Small intestine (tissue), 7 donors: ENCODE data around the gene IGSF3. TPM values are rescaled to one million over a fixed set of nuclear protein-coding genes. Genes with fewer than 3 reads are reported as not detected.

Experiments used
- DNase-seq, 2 donors: peaks; one replicate each; pipeline versions ENCODE4 v3.0.0 to v3.0.0-alpha.2; 2013
- FAIRE-seq: peaks from 2 replicates; lab custom pipeline; 2012; peaks lifted over from hg19 to GRCh38; lab: Jason Lieb, UNC
- H3K27ac ChIP-seq, 3 donors: one replicate each; pipeline ENCODE4 v1.5.1; 2013; ENCODE audit warnings: low read length in 2 of 3, mild to moderate bottlenecking in 2 of 3, control low read depth in 1 of 3, inconsistent platforms in 1 of 3, low read depth in 1 of 3, moderate library complexity in 1 of 3
- H3K27me3 ChIP-seq, 3 donors: one replicate each; pipeline ENCODE4 v1.6.1; 2013; ENCODE audit warnings: low read length in 3 of 3, inconsistent platforms in 1 of 3; ENCODE audit not compliant: control insufficient read depth in 3 of 3, insufficient read depth in 3 of 3
- H3K36me3 ChIP-seq, 3 donors: one replicate each; pipeline ENCODE4 v1.6.1; 2013; ENCODE audit warnings: low read length in 3 of 3, inconsistent platforms in 1 of 3, low read depth in 1 of 3, mild to moderate bottlenecking in 1 of 3, moderate library complexity in 1 of 3; ENCODE audit not compliant: control insufficient read depth in 3 of 3, insufficient read depth in 2 of 3
- H3K4me1 ChIP-seq, 3 donors: one replicate each; pipeline ENCODE4 v1.6.1; 2013; ENCODE audit warnings: low read length in 2 of 3, inconsistent platforms in 1 of 3, low read depth in 1 of 3, mild to moderate bottlenecking in 1 of 3, moderate library complexity in 1 of 3; ENCODE audit not compliant: control insufficient read depth in 3 of 3, insufficient read depth in 2 of 3
- H3K4me3 ChIP-seq, 3 donors: one replicate each; pipeline ENCODE4 v1.5.1; 2013; ENCODE audit warnings: low read length in 3 of 3, control low read depth in 1 of 3, inconsistent platforms in 1 of 3, low read depth in 1 of 3, mild to moderate bottlenecking in 1 of 3, moderate library complexity in 1 of 3
- H3K9me3 ChIP-seq, 2 donors: one replicate each; pipeline ENCODE4 v1.6.1; 2013; ENCODE audit warnings: low read depth in 1 of 2, low read length in 1 of 2; ENCODE audit not compliant: control insufficient read depth in 2 of 2, insufficient read depth in 1 of 2
- WGBS, 3 donors: extraction: QIAGEN DNeasy Blood & Tissue Kit; methylation state at CpG; one replicate each; pipeline ENCODE4 v1.1.7; 2013; 5-methylcytosine and 5-hydroxymethylcytosine counted together
- polyA plus RNA-seq, 4 donors: library from polyadenylated mRNA; stranded (reverse) in 3 of 4; unstranded in 1 of 4; fragments of 200-250 nt in 3 of 4; fragments of 120-200 nt in 1 of 4; gene quantifications; one replicate each; pipeline versions ENCODE4 v1.2.1 to v1.2.3, GENCODE V29; 2013
- donor health status: healthy with polysubstance abuse.
- donor health status: control.
- donor health status: control.
- donor health status: Bipolar disorder and iron deficiency.
- donor health status: healthy.

The IGSF3 gene
- polyA plus RNA-seq, 4 donors = 5.4 to 44.8 (median 7.0) TPM

DNA sequence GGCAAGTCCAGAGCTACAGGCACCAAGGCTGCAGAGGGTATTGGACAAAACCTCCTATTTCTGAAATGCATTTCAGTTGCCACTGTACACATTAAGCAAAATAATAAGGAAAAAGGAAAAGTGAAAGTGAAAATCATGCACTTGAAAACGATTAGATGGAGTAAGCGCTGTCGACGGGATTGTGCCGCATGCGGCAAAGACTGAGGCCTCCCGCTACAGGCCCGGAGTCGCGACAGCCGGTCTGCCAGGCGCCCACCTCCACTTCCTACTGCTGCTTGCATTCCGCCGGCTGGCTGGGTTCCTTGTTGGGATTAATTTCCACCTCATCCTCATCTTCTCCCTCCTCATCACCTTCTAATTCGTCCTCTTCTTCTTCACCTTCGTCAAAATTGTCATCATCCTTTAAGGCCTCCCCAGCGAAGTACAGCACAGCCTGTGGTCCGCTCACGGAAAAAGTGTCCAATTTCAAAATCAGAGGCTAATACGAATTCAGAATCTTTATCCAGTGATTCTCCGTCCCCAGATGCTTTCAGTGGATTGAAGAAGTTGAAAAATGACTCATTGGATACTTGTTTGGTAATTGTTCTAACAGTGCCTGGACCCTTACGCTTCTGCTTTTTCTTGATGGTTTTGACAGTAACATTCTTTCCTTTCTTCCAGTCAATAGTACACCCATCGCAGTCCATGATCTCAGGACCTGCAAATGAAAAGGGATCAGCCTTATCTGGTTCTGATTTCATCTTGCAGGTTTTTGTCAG is 134.7 kb downstream of the IGSF3 start:
- Histone ChIP-seq H3K4me1 (peaks cover 0 to 2% (median 0%) of the 10 kb centered on the region in 3 donors), H3K27me3 (no peaks in the 10 kb centered on the region), H3K9me3 (no peaks in the 10 kb centered on the region), H3K27ac (no peak overlapping the region), H3K4me3 (no peak overlapping the region), H3K36me3 (peaks cover 2 to 25% (median 11%) of the 10 kb centered on the region in 3 donors)
- FAIRE-seq (no peak), DNase-seq (no peak)
- WGBS, 3 donors = 95 to 96% (median 96%) methylated on average over 23 of the region's 23 CpGs

DNA sequence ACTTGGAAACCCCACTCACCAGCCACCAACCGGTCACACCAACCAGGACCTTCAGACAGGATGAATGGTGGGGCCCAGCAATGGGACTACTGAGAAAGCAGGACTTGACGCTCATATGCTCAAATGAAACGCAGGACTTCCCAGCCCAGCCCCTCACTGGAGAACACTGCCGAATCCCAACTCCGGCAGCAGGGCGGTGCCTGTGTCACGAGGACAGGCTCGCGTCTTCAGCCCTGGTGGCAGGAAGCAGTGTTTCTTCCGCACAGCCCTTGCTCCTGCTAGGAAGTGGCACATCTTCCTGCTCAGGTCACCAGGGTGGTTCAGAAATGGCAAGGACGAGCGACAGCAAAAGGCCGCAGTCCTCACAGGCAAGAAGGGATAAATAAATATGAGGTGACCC is 135.6 kb downstream of the IGSF3 start:
- H3K27me3 ChIP-seq = no peaks in the 10 kb centered on the region
- peaks cover 2 to 24% (median 13%) of the 10 kb centered on the region in 3 donors for H3K36me3 ChIP-seq
- DNase-seq (no peak), FAIRE-seq (no peak)
- no peak overlapping the region for H3K27ac ChIP-seq
- no peaks in the 10 kb centered on the region for H3K4me1 ChIP-seq
- H3K4me3 ChIP-seq = no peak overlapping the region
- H3K9me3 ChIP-seq = peaks cover 0 to 3% of the 10 kb centered on the region in 2 donors
- WGBS, 3 donors = 93 to 99% (median 97%) methylated on average over 13 of the region's 13 CpGs

DNA sequence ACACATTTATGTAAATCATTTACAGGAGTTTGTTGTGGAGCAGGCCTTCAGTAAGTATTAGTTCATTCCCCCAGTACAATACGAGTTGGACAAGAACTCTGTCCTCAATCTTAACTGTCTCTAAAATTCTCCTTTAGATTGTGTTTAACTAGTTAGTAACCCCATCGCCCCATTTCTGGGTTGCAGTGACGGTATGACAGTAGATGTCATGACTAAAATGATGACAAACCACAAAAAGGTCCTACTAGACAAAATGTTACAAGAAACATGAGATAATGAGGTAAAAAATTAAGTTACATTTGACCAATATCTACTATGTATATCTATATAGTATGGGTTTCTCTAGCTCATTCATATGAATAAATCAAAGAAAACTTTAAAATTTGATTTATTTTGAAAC is 137.9 kb downstream of the IGSF3 start:
- 80 to 89% (median 84%) methylated on average over 3 of the region's 3 CpGs for WGBS, 3 donors
- Histone ChIP-seq H3K27me3 (no peaks in the 10 kb centered on the region), H3K27ac (no peak overlapping the region), H3K36me3 (peaks cover 2 to 22% (median 13%) of the 10 kb centered on the region in 3 donors), H3K4me1 (no peaks in the 10 kb centered on the region), H3K4me3 (no peak overlapping the region), H3K9me3 (peaks cover 0 to 3% of the 10 kb centered on the region in 2 donors)
- FAIRE-seq (no peak), DNase-seq (no peak)

DNA sequence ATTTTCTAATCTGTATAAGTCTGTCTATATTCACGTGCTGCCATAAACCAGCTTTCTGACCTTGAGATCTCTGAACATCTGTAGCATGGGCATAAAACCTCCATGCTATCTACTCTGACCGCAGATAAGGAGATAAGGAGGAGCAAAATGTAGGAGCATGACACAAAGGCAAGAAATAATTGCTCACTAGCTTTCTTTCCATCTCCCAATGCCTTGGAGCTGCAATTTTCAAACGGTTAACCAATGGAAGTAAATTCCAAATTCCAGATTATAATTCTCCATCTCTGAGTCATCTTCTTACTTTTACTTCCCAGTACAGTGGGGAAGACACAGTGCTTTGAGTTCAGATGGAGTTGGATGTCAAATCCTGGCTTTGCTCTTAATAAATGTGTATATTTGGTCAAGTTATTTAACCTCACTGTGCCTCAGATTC is 138.3 kb downstream of the IGSF3 start:
- no peak overlapping the region for H3K27ac ChIP-seq
- no peak overlapping the region for H3K4me3 ChIP-seq
- DNase-seq (no peak), FAIRE-seq (no peak)
- no peaks in the 10 kb centered on the region for H3K27me3 ChIP-seq
- 63 to 80% (median 77%) methylated on average over 3 of the region's 3 CpGs for WGBS, 3 donors
- peaks cover 0 to 3% of the 10 kb centered on the region in 2 donors for H3K9me3 ChIP-seq
- H3K4me1 ChIP-seq = no peaks in the 10 kb centered on the region
- H3K36me3 ChIP-seq = peaks cover 2 to 21% (median 10%) of the 10 kb centered on the region in 3 donors

DNA sequence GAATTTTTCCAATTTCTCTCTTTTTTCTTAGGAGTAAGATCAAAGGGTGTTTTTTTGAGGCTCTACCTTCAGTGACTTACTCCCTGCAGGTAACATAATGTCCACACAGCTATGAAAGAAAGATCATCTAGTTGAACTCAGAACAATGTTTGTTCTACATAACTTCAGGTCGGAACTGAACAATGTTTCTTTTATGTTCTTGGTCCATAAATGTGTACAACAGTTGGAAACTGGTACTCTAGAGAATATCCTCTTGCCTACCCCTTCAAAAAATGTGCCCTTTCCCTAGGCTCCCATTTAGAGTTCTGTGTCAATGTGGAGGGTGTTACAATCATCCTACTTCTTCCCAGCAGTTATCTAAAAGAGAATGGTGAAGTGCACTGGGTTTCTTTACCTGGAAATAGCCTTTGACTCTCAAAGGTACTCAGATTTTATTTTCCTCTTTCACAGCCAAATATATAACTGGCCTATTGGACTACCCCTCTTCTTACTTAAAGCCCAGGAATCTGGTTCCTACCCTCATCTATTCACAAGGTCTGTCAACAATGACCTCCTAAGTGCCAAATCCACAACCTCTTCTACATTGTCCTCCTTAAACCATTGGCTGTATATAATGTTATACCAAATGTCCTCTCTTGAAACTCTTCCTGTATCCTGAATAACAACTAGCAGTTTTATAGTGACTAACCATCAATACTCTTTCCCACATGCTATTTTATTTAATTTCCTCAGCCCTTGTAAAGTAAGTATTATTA is 139.0 kb downstream of the IGSF3 start:
- Histone ChIP-seq H3K27ac (no peak overlapping the region), H3K4me1 (no peaks in the 10 kb centered on the region), H3K9me3 (peaks cover 0 to 3% of the 10 kb centered on the region in 2 donors), H3K36me3 (peaks cover 0 to 16% (median 7%) of the 10 kb centered on the region in 3 donors), H3K4me3 (no peak overlapping the region), H3K27me3 (no peaks in the 10 kb centered on the region)
- DNase-seq = no peak
- 90 to 97% (median 91%) methylated on average over 1 of the region's 1 CpG for WGBS, 3 donors
- no peak for FAIRE-seq

DNA sequence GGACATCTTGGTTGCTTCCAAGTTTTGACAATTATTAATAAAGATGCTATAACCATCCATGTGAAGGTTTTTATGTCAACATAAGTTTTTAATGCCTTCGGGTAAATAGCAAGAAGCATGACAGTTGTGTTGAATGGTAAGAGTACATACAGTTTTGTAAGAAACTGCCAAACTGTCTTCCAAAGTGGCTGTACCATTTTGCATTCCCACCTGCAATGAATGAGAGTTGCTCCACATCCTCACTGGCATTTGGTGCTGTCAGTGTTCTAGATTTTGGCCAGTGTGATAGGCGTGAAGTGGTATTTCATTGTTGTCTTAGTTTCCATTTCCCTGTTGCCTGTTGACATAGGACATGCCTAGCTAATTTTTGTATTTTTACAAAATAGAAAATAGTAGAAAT is 142.1 kb downstream of the IGSF3 start:
- 95 to 98% (median 98%) methylated on average over 2 of the region's 2 CpGs for WGBS, 3 donors
- H3K27ac ChIP-seq = no peak overlapping the region
- H3K4me1 ChIP-seq = peaks cover 0 to 17% (median 0%) of the 10 kb centered on the region in 3 donors
- no peak for FAIRE-seq
- no peak overlapping the region for H3K4me3 ChIP-seq
- no peak for DNase-seq
- H3K9me3 ChIP-seq = peaks cover 0 to 3% of the 10 kb centered on the region in 2 donors
- peaks cover 0 to 3% (median 2%) of the 10 kb centered on the region in 3 donors for H3K36me3 ChIP-seq
- no peaks in the 10 kb centered on the region for H3K27me3 ChIP-seq

Other genes with a start within 250 kb of the IGSF3 start
- gene CD58, start 96.7 kb downstream of the IGSF3 start, polyA plus RNA-seq = 10 to 100 TPM; 28.4 to 40.8 (median 29.6) TPM
- 10 to 100 TPM in 1 of 4 donors, 1 to 10 TPM in 3; 2.1 to 14.9 (median 5.1) TPM for gene CD2, start 86.7 kb upstream of the IGSF3 start, polyA plus RNA-seq
- 10 to 100 TPM; 12.7 to 26.9 (median 19.2) TPM for gene PTGFRN, start 242.2 kb upstream of the IGSF3 start, polyA plus RNA-seq